Activated CD4-positive, alpha-beta memory T cell treated with anti-CD3 and anti-CD28 coated beads, Interleukin-2, amount 10 ng/mL, durations not matched to agents 7 days and 5 days (primary cell): ENCODE results near the gene PNLIPRP3. TPM values are rescaled to one million over a fixed set of nuclear protein-coding genes. Genes with fewer than 3 reads are reported as not detected.
"Not testable (repeated sequence)": the region's sequence is repeated elsewhere in the genome, so short reads cannot be mapped to it uniquely, and the experiment has no call there.

Experiments
- CTCF ChIA-PET: fragments of 350-600 bp; sonication (Branson Sonifier 250); formaldehyde crosslinking; loops from one replicate; lab custom pipeline; 2021; ENCODE audit warnings: antibody characterized with exemption, inconsistent platforms; lab: Charles Lee
- POLR2A ChIA-PET: fragments of 350-600 bp; sonication (Branson Sonifier 250); formaldehyde crosslinking; loops from one replicate; lab custom pipeline; 2021; ENCODE audit warnings: antibody characterized with exemption; lab: Charles Lee
- DNase-seq: peaks from one replicate; pipeline ENCODE4 v3.0.0-alpha.2; 2020
- H3K27ac Mint-ChIP-seq: one replicate; pipeline ENCODE4 v1.8.0; 2021; ENCODE audit warnings: mild to moderate bottlenecking, mixed read lengths
- H3K27me3 Mint-ChIP-seq: one replicate; pipeline ENCODE4 v1.8.0; 2021; ENCODE audit warnings: mixed read lengths
- H3K36me3 Mint-ChIP-seq: one replicate; pipeline ENCODE4 v1.8.0; 2021; ENCODE audit warnings: low read depth, mixed read lengths
- H3K4me1 Mint-ChIP-seq: one replicate; pipeline ENCODE4 v1.8.0; 2021; ENCODE audit warnings: mixed read lengths
- H3K4me3 Mint-ChIP-seq: one replicate; pipeline ENCODE4 v1.8.0; 2021; ENCODE audit warnings: mild to moderate bottlenecking, mixed read lengths
- H3K9me3 Mint-ChIP-seq: one replicate; pipeline ENCODE4 v1.8.0; 2021; ENCODE audit warnings: mixed read lengths
- total RNA-seq, 2 experiments: library from RNA; stranded (reverse); gene quantifications; one replicate each; pipeline ENCODE4 v1.2.3, GENCODE V29; 2021

The PNLIPRP3 gene
- total RNA-seq: not detected

GRCh38 chr10:116427671-116428070 is at the start of gene PNLIPRP3:
TSS of gene PNLIPRP3 (plus strand) at chr10:116427847. CDS start at chr10:116428013, 166 bp downstream.
- no peaks in the 10 kb centered on the region for H3K9me3 Mint-ChIP-seq
- CTCF ChIA-PET: no interaction called here
- H3K36me3 Mint-ChIP-seq: no peaks in the 10 kb centered on the region
- no peak within 1 kb of the TSS for H3K4me3 Mint-ChIP-seq
- H3K27me3 Mint-ChIP-seq: no peaks in the 10 kb centered on the region
- no peak within 1 kb of the TSS for H3K27ac Mint-ChIP-seq
- no peaks in the 10 kb centered on the region for H3K4me1 Mint-ChIP-seq
- POLR2A ChIA-PET: no interaction called here
- DNase-seq: no peak

GRCh38 chr10:116382290-116382689 is 45.4 kb upstream of the PNLIPRP3 start:
- Mint-ChIP-seq H3K36me3 (no peaks in the 10 kb centered on the region), H3K4me3 (no peak overlapping the region), H3K27ac (no peak overlapping the region), H3K9me3 (no peaks in the 10 kb centered on the region), H3K4me1 (no peaks in the 10 kb centered on the region), H3K27me3 (no peaks in the 10 kb centered on the region)
- POLR2A ChIA-PET: no interaction called here
- CTCF ChIA-PET: no interaction called here
- no peak for DNase-seq

GRCh38 chr10:116385311-116385710 is 42.3 kb upstream of the PNLIPRP3 start:
- no peak for DNase-seq
- H3K4me1 Mint-ChIP-seq: no peaks in the 10 kb centered on the region
- H3K27me3 Mint-ChIP-seq: no peaks in the 10 kb centered on the region
- ChIA-PET CTCF (no interaction called here), POLR2A (no interaction called here)
- no peaks in the 10 kb centered on the region for H3K36me3 Mint-ChIP-seq
- H3K4me3 Mint-ChIP-seq: no peak overlapping the region
- no peak overlapping the region for H3K27ac Mint-ChIP-seq
- no peaks in the 10 kb centered on the region for H3K9me3 Mint-ChIP-seq

GRCh38 chr10:116385994-116386809 is 41.4 kb upstream of the PNLIPRP3 start:
- DNase-seq: no peak
- Mint-ChIP-seq H3K4me1 (no peaks in the 10 kb centered on the region), H3K4me3 (no peak overlapping the region), H3K27me3 (no peaks in the 10 kb centered on the region), H3K36me3 (no peaks in the 10 kb centered on the region), H3K27ac (no peak overlapping the region), H3K9me3 (no peaks in the 10 kb centered on the region)
- POLR2A ChIA-PET: no interaction called here
- CTCF ChIA-PET: no interaction called here

- H3K4me3 Mint-ChIP-seq, H3K36me3 Mint-ChIP-seq, H3K27me3 Mint-ChIP-seq, DNase-seq, H3K27ac Mint-ChIP-seq, H3K4me1 Mint-ChIP-seq, H3K9me3 Mint-ChIP-seq, POLR2A ChIA-PET, CTCF ChIA-PET: not testable (repeated sequence)
These were observed 34.3 kb upstream of the PNLIPRP3 start for GRCh38 chr10:116393246-116393831.

GRCh38 chr10:116395223-116395985 is 32.2 kb upstream of the PNLIPRP3 start:
- H3K27me3 Mint-ChIP-seq: no peaks in the 10 kb centered on the region
- no peak overlapping the region for H3K27ac Mint-ChIP-seq
- H3K9me3 Mint-ChIP-seq: peaks cover 4% of the 10 kb centered on the region
- no peaks in the 10 kb centered on the region for H3K36me3 Mint-ChIP-seq
- DNase-seq: no peak
- POLR2A ChIA-PET: no interaction called here
- H3K4me3 Mint-ChIP-seq: no peak overlapping the region
- H3K4me1 Mint-ChIP-seq: no peaks in the 10 kb centered on the region
- CTCF ChIA-PET: interaction anchor here (0.5 kb wide), 1 partner anchor 295 kb away, joined by 3 read pairs; no protein-coding TSS in a partner anchor

- Mint-ChIP-seq H3K4me1 (no peaks in the 10 kb centered on the region), H3K9me3 (peaks cover 4% of the 10 kb centered on the region), H3K36me3 (no peaks in the 10 kb centered on the region), H3K4me3 (no peak overlapping the region), H3K27me3 (no peaks in the 10 kb centered on the region), H3K27ac (no peak overlapping the region)
- ChIA-PET CTCF (no interaction called here), POLR2A (no interaction called here)
- DNase-seq: no peak
These were observed 29.4 kb upstream of the PNLIPRP3 start for GRCh38 chr10:116398224-116398623.

GRCh38 chr10:116402858-116403257 is 24.8 kb upstream of the PNLIPRP3 start:
- POLR2A ChIA-PET: no interaction called here
- DNase-seq: no peak
- no peaks in the 10 kb centered on the region for H3K27me3 Mint-ChIP-seq
- H3K9me3 Mint-ChIP-seq: no peaks in the 10 kb centered on the region
- no peak overlapping the region for H3K4me3 Mint-ChIP-seq
- CTCF ChIA-PET: interaction anchor here (0.7 kb wide), 1 partner anchor 1049 kb away, joined by 5 read pairs; no protein-coding TSS in a partner anchor
- no peak overlapping the region for H3K27ac Mint-ChIP-seq
- no peaks in the 10 kb centered on the region for H3K4me1 Mint-ChIP-seq
- H3K36me3 Mint-ChIP-seq: no peaks in the 10 kb centered on the region

- CTCF ChIA-PET: interaction anchor here (0.7 kb wide), 1 partner anchor 1050 kb away, joined by 5 read pairs; no protein-coding TSS in a partner anchor
- Mint-ChIP-seq H3K36me3 (no peaks in the 10 kb centered on the region), H3K27ac (no peak overlapping the region), H3K4me3 (no peak overlapping the region), H3K4me1 (no peaks in the 10 kb centered on the region), H3K27me3 (no peaks in the 10 kb centered on the region), H3K9me3 (no peaks in the 10 kb centered on the region)
- no peak for DNase-seq
- POLR2A ChIA-PET: no interaction called here
These were observed 23.9 kb upstream of the PNLIPRP3 start for GRCh38 chr10:116403740-116404250.

GRCh38 chr10:116408719-116409118 is 18.9 kb upstream of the PNLIPRP3 start:
- Mint-ChIP-seq H3K4me1 (no peaks in the 10 kb centered on the region), H3K27me3 (no peaks in the 10 kb centered on the region), H3K27ac (no peak overlapping the region), H3K9me3 (no peaks in the 10 kb centered on the region), H3K4me3 (no peak overlapping the region), H3K36me3 (no peaks in the 10 kb centered on the region)
- no peak for DNase-seq
- ChIA-PET CTCF (no interaction called here), POLR2A (no interaction called here)

GRCh38 chr10:116410351-116410750 is 17.3 kb upstream of the PNLIPRP3 start:
- Mint-ChIP-seq H3K4me1 (no peaks in the 10 kb centered on the region), H3K36me3 (no peaks in the 10 kb centered on the region), H3K4me3 (no peak overlapping the region), H3K9me3 (no peaks in the 10 kb centered on the region), H3K27ac (no peak overlapping the region), H3K27me3 (no peaks in the 10 kb centered on the region)
- ChIA-PET CTCF (no interaction called here), POLR2A (no interaction called here)
- no peak for DNase-seq

GRCh38 chr10:116417821-116418220 is 9.8 kb upstream of the PNLIPRP3 start:
- no peak overlapping the region for H3K27ac Mint-ChIP-seq
- DNase-seq: no peak
- POLR2A ChIA-PET: no interaction called here
- no peaks in the 10 kb centered on the region for H3K4me1 Mint-ChIP-seq
- CTCF ChIA-PET: no interaction called here
- no peaks in the 10 kb centered on the region for H3K9me3 Mint-ChIP-seq
- H3K36me3 Mint-ChIP-seq: no peaks in the 10 kb centered on the region
- no peak overlapping the region for H3K4me3 Mint-ChIP-seq
- no peaks in the 10 kb centered on the region for H3K27me3 Mint-ChIP-seq

- no peaks in the 10 kb centered on the region for H3K27me3 Mint-ChIP-seq
- H3K9me3 Mint-ChIP-seq: no peaks in the 10 kb centered on the region
- ChIA-PET CTCF (no interaction called here), POLR2A (no interaction called here)
- no peaks in the 10 kb centered on the region for H3K36me3 Mint-ChIP-seq
- no peak overlapping the region for H3K4me3 Mint-ChIP-seq
- no peak for DNase-seq
- no peak overlapping the region for H3K27ac Mint-ChIP-seq
- H3K4me1 Mint-ChIP-seq: no peaks in the 10 kb centered on the region
These were observed 9.3 kb upstream of the PNLIPRP3 start for GRCh38 chr10:116418389-116418788.
